ENCODE measurements around the gene RPS15.

The RPS15 gene

GRCh38 chr19:1438035-1438932, at the start of gene RPS15:
Gene RPS15 (plus strand): TSS chr19:1438396. CDS start chr19:1438426, 30 bp downstream.
- TF ChIP-seq CTCF (IDR thresholded peaks at IDR 0.05; ENCODE audit: low read depth, low read length) = peak; percentile 83
- H3K4me3 ChIP-seq (ENCODE audit: low read depth, low read length) = peak within 1 kb of the TSS; percentile 73

GRCh38 chr19:1388637-1389026, 49.6 kb upstream of the RPS15 start:
- TF ChIP-seq CTCF (IDR thresholded peaks at IDR 0.05; ENCODE audit: low read depth, low read length) = no peak
- no peak overlapping the region for H3K4me3 ChIP-seq (ENCODE audit: low read depth, low read length)

- H3K4me3 ChIP-seq (ENCODE audit: low read depth, low read length) = no peak overlapping the region
- no peak for TF ChIP-seq CTCF (IDR thresholded peaks at IDR 0.05; ENCODE audit: low read depth, low read length)
Observed at GRCh38 chr19:1389033-1389940, 48.9 kb upstream of the RPS15 start.

GRCh38 chr19:1390890-1391423, 47.2 kb upstream of the RPS15 start:
- no peak for TF ChIP-seq CTCF (IDR thresholded peaks at IDR 0.05; ENCODE audit: low read depth, low read length)

GRCh38 chr19:1392407-1392806, 45.8 kb upstream of the RPS15 start:
- TF ChIP-seq CTCF (IDR thresholded peaks at IDR 0.05; ENCODE audit: low read depth, low read length) = no peak

More at GRCh38 chr19:1390890-1391423, 47.2 kb upstream of the RPS15 start:
- no peak overlapping the region for H3K4me3 ChIP-seq (ENCODE audit: low read depth, low read length)

GRCh38 chr19:1392939-1393530, 45.2 kb upstream of the RPS15 start:
- TF ChIP-seq CTCF (IDR thresholded peaks at IDR 0.05; ENCODE audit: low read depth, low read length) = no peak
- no peak overlapping the region for H3K4me3 ChIP-seq (ENCODE audit: low read depth, low read length)

More at GRCh38 chr19:1392407-1392806, 45.8 kb upstream of the RPS15 start:
- H3K4me3 ChIP-seq (ENCODE audit: low read depth, low read length) = no peak overlapping the region

Data from WI38 (cell line).